GM18508 (cell line): ENCODE results near the gene ATP5IF1.

Source experiments
- ATAC-seq: cut with Tn5 transposase; IDR thresholded peaks from one replicate; pipeline ENCODE4 v1.9.1; 2021; ENCODE audit warnings: moderate number of reproducible peaks; ENCODE audit not compliant: insufficient read depth, unreplicated experiment

ATP5IF1 gene

DNA sequence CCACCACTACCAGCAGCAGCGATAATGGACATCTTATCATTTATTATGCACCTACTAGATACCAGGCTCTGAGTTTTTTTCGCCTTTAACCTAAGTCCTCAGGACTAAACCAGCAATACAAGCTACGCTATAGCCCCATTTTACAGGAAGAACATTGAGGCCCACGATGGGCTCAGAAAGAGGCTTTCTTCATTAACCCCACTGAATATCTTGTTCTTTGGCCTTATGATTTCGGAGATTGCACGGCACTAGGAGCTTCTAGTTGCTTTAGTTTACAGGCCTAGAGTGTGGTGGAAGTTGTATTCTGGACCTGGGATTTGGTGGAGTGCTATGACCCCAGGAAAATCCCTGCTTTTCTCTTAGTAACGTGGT lies 24.9 kb downstream of the ATP5IF1 start:
- no peak for ATAC-seq

DNA sequence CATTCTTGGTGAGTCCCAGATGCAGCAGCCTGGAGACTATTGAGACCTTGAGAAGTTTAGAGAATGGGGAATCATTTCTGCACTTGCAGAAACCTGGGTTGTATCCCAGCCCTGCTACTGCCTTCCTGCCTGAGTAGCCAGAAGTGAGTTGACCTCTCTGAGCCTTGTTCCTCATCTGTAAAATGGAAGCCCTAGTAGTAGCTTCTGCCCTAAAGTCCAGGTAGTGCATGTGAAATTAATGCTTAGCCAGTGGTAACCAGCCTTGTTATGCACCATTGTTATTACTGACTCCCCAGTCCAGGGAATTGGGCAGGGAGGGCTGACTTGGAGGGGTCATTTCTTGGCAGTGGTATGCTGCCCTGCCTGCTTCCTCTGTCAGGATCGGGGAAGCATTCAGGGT lies 29.0 kb downstream of the ATP5IF1 start:
- ATAC-seq: no peak

DNA sequence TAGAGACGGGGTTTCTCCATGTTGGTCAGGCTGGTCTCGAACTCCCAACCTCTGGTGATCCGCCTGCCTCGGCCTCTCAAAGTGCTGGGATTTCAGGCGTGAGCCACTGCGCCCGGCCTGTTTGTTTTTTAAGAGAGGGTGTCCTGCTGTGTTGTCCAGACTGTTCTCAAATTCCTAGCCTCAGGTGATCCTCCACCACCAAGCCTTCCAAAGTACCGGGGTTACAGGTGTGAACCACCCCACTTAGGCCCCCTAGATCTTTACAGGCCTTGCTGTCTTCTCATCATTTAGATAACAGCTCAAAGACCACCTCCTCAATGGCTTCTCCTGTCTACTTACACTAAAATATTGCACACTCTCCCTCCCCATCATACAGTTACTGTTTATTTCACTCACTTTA lies 29.7 kb downstream of the ATP5IF1 start:
- no peak for ATAC-seq

DNA sequence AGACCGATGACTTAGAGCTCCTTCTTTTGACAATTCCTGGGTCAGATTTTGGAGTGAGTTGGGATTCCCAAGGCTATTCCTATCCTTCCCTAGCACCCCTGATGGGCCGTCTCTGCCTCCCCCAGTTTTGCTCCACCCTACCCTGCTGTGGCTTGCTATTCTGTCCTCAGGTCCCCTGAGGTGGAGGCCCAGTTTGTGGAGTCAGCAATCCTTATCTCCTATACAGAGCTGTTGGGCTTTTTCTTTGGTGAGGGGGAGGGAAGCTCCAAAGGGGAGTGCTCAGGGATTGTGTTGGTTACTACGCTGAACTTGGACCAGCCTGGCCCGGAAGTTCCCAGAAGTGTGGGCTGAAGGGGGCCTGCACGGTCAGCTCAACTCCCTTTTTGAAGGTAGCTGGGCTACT lies 31.0 kb downstream of the ATP5IF1 start:
- ATAC-seq: no peak

DNA sequence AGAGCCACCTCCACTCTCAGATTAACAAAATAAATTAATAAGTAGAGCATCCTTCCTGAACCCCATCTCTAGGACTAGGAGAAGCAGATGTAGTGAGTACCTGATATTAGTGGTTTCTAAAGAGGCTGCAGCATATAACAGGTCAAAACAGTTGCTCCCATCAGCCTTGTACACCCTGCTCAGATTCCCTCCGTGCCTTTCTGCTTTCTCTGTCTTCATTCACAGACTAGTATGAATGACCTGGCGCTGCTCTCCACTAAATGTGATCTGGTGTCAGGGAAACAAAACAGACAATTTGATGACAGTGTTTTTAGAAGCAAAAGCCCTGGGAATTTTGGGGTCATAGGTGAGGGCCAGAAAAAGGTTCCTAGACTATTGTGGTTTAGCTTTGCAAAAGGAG lies 31.7 kb downstream of the ATP5IF1 start:
- no peak for ATAC-seq

DNA sequence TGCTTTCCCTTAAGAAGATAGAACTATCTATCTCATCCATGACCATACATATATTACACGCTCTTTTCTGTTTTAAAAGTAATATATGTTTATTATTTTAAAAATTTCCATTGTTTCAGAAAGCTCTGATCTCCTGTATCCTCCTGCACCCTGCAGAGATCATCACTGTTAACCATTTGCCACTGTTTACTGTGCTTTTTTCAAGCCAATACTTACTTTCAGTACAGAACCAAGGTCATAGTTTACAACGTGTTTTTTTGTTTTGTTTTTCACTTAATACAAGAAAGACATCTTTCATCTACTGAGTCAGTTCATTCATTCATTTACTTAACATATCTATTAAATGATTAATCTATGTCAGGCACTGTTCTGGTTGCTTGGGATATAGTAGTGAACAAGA lies 33.6 kb downstream of the ATP5IF1 start:
- no peak for ATAC-seq

DNA sequence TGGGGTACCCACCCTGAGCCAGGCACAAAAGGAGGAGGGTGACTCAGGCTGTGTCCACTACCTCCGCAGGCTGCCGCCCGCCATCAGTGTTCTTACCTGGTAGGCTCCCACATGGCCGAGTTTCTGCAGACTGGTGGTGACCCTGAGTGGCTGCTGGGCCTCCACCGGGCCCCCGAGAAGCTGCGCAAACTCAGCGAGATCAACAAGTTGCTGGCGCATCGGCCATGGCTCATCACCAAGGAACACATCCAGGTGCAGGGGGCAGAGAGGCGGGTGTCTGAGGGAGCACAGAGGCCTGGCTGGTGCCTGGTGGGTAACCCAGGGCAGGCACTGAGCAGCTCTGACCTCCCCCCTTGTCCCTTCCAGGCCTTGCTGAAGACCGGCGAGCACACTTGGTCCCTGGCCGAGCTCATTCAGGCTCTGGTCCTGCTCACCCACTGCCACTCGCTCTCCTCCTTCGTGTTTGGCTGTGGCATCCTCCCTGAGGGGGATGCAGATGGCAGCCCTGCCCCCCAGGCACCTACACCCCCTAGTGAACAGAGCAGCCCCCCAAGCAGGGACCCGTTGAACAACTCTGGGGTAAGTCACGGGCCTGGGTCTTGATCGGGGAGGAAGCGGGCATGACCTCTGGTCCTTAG lies 36.4 kb downstream of the ATP5IF1 start:
- ATAC-seq: no peak

DNA sequence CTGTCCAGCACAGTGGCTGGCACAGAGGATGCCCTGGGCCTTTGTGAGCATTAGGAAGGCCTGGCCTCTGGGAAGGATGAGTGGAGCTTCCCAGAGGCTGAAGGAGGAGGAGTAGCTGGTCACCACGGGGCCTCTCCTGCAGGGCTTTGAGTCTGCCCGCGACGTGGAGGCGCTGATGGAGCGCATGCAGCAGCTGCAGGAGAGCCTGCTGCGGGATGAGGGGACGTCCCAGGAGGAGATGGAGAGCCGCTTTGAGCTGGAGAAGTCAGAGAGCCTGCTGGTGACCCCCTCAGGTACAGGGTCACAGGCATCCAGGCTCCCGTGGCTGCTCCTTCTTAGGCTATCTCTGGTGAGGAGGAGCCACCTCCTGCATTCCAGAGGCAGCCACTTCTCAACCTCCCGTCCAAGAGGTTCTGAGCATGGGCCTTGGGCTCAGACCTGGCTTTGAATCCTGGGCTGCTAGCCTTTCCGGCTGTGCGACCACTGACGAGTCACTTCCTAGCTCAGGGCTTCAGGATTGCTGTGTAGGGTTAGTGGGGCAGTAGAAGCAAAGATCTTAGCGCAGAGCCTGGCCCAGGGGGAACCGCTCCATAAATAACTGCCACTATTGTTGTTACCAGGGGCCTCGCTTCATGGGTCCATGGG lies 37.4 kb downstream of the ATP5IF1 start:
- no peak for ATAC-seq

DNA sequence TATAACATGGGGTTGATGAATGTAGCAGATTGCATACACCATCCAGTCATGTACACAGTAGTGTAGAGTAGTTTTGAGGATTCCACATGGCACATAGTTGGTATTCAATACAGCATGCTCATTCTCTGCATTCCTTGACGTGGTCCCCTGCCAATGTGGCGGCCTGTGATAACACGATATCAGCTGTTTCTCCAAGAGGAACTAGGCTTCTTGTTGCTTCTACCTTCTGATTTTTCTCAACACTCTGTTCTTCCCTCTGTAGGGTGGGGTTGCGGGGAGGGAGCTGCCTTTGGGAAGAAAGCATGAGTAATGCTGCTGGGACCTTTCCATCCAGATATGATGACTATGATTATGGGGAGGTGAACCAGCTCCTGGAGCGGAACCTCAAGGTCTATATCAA lies 42.8 kb downstream of the ATP5IF1 start:
- no peak for ATAC-seq

DNA sequence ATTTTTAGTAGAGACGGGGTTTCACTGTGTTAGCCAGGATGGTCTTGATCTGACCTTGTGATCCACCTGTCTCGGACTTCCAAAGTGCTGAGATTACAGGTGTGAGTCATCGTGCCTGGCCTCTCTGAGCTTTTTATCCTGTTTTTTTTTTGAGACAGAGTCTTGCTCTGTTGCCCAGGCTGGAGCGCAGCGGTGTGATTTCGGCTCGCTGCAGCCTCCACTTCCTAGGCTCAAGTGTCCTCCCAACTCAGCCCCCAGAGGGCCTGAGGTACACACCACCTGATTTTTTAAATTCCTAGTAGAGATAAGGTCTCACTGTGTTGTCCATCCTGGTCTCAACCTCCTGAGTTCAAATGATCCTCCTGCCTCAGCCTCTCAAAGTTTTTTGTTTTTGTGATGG lies 43.8 kb downstream of the ATP5IF1 start:
- no peak for ATAC-seq

DNA sequence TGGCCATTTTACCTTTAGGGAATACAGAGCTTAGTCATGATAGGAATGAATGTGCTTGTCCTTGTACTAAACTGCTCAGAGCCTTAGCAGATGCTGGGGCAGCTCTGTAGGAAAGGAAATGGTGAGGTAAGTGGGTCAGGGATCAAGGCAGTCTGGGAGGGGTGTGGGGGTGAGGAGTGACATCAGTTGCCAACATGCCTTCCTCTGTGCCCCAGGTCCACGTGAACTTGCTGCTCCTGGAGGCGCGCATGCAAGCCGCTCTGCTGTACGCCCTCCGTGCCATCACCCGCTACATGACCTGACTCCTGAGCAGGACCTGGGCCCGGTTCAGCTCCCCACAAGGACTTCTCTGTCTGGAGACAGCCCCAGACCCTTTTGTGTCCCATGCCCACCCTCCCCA lies 44.6 kb downstream of the ATP5IF1 start:
- ATAC-seq: no peak

DNA sequence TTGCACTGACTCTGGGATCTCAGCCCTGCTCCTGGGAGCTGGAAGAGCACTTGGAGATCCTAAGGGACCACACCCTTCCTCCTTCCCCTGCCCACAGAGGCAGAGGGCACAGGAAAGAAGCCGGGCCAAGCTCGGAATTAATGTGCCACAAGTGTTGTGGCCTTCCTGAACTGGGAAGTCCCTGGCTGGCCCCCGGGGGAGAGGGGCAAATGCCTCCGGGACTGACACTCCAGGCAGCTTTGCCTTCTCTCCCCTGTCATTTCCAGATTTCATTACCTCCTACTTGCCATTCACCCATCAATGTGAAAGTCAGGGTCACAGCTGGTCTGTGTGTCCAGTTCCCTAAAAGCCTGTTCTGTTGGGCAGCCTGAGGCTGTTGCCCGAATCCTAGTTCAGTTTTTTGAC lies 45.1 kb downstream of the ATP5IF1 start:
- ATAC-seq: no peak

DNA sequence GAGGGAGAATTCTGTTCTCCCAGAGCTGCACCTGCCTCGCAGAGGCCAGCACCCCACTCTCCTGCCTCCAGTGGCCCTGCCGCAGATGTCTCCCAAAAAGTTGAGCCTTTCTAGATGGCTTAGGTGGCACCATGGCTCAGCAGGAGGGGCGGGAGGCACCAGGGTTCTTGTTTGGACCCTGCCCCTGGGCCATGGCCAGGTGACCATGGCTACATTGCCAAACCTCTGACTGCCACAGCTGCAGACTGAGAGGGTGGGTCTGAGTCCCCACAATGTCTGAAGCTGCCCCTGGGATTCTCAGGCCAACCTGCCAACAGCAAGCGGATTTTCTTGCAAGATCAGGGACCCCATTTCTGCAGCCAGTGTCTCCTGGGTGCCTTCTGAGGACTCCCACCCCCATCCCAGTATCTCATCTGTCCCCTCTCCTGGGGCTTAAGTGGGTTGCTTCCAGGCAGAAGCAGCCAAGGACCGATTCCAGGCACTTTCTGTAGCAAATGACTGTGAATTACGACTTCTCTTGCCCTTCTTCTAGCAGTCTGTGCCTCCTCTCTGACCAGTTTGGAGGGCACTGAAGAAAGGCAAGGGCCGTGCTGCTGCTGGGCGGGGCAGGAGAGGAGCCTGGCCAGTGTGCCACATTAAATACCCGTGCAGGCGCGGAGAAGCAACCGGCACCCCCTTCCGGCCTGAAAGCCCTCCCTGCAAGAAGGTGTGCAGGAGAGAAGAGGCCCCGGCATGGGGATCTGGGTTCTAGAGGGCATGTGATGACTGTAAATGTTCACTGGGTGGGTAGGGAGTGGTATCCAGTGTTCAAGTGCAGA lies 45.9 kb downstream of the ATP5IF1 start:
- no peak for ATAC-seq

DNA sequence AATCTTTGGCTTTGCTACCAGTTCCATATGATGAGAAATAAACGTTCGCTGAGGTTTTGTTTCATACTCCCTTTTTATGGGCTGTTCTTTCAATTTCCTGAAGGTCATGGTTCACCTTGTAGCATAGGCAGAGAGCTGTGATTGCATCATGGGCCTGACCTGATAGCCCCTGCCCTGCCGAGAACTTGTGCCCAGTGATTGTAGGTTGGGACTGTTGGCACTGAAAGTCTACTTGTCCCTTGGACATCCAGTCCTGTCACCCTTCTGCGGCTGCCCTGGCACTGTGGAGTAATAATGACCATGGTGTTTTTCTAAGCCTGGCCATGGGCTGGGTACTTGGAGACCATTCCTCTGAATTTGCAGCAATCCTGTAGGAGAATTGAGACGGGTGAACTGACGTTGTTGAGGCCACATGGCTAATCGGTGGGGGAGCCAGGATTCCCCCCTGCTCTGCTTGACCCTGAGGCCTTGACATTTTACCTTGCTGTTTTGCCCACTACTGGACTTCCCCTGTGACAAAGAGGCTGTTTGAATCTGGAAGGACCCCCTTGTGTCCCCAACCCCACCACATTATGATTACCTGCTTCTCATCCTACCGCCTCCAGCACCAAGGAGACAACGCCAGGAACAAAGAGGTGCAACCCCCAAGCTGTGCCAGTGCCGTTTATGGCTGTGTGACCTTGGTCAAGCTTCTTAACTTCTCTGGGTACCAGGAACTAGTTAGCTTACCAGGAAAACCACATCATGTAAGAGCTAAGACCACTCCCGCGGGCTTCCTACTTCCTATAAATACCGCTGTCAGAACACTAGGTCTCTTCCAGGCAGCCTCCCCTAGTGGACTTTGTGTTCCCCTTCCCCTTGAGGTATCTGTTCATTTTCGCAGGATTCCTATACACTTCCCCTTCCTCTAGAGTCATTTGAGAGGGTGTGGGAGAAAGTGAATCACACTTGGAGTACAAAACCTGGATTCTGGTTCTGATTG lies 46.8 kb downstream of the ATP5IF1 start:
- ATAC-seq: no peak

DNA sequence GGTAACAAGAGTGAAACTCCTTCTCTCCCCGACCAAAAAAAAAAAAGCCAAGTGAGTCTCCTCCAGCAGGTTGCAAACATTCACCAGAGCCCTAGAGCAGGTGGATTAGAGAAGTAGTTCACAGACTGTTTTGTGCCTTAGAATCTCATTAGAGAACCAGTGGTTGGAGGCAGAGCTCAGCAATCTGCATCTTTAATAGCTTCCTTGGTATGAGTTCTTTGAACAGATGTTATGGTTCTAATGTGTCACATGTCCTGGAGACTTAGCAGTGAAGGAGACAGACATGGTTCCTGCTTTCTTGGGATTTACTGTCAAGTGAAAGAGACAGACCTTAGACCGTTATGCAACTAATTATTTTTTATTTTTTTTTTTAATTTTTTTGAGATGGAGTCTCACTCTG lies 50.2 kb downstream of the ATP5IF1 start:
- ATAC-seq: no peak
